ENCODE measurements around the gene RGS17. TPM values are rescaled to one million over a fixed set of nuclear protein-coding genes. Genes with fewer than 3 reads are reported as not detected.

Gene RGS17
- total RNA-seq, 4 donors from 2014 or later, result 0.55 to 0.79 TPM; not detected in 2

DNA sequence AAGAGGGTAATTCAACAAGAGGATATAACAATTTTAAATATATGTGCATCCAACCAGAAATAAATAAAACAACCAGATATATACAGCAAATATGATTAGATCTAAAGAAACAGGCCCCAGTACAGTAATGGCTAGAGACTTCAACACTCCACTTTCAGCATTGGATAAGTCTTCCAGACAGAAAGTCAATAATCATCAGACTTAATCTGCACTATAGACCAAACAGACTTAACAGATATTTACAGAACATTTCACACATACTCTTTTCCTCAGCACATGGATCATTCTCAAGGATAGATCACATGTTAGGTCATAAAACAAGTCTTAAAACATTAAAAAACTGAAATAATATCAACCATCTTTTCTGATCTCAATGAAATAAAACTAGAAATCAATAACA is 65.9 kb downstream of the RGS17 start:
- no peak for TF ChIP-seq POLR2A (IDR thresholded peaks at IDR 0.05)
- no peak for TF ChIP-seq EP300 (IDR thresholded peaks at IDR 0.05; ENCODE audit: low read depth)
- TF ChIP-seq, protein P1, sequence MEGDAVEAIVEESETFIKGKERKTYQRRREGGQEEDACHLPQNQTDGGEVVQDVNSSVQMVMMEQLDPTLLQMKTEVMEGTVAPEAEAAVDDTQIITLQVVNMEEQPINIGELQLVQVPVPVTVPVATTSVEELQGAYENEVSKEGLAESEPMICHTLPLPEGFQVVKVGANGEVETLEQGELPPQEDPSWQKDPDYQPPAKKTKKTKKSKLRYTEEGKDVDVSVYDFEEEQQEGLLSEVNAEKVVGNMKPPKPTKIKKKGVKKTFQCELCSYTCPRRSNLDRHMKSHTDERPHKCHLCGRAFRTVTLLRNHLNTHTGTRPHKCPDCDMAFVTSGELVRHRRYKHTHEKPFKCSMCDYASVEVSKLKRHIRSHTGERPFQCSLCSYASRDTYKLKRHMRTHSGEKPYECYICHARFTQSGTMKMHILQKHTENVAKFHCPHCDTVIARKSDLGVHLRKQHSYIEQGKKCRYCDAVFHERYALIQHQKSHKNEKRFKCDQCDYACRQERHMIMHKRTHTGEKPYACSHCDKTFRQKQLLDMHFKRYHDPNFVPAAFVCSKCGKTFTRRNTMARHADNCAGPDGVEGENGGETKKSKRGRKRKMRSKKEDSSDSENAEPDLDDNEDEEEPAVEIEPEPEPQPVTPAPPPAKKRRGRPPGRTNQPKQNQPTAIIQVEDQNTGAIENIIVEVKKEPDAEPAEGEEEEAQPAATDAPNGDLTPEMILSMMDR (IDR thresholded peaks at IDR 0.05), result no peak
- no peak for TF ChIP-seq POLR2AphosphoS5 (IDR thresholded peaks at IDR 0.05)
- in situ Hi-C loops (cut with MboI; ENCODE audit: low pct_ligation_motif_present in 1 of 4, low pct_unique_long_range_greater_than_20kb in 1 of 4, low sequenced_read_pairs in 3 of 4), result no loop called here

DNA sequence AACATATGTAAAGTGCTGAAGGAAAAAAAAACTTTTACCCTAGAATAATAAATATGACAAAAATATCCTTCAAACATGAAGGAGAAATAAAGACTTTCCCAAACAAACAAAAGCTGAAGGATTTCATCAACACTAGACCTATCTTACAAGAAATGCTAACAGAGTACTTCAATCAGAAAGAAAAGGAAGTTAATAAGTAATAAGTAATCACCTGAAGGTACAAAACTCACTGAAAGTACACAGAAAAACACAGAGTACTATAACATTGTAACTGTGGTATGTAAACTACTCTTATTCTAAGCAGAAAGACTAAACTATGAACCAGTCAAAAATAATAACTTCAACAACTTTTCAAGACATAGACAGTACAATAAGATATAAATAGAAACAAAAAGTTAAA is 67.1 kb downstream of the RGS17 start:
- no peaks in the 10 kb centered on the region for H3K4me1 ChIP-seq
- intact Hi-C loops (cut with DNase I; ENCODE audit: low total_unique reads), result no loop called here

More for the DNA sequence above, 65.9 kb downstream of the RGS17 start:
- Histone ChIP-seq H3K4me3 (no peak overlapping the region), H3K36me3 (no peaks in the 10 kb centered on the region), H3K27me3 (no peaks in the 10 kb centered on the region), H3K4me1 (no peaks in the 10 kb centered on the region), H3K27ac (no peak overlapping the region), H3K9me3 (peaks cover 0 to 3% of the 10 kb centered on the region in 2 donors)
- intact Hi-C loops (cut with DNase I; ENCODE audit: low total_unique reads), result no loop called here
- no peak for DNase-seq

DNA sequence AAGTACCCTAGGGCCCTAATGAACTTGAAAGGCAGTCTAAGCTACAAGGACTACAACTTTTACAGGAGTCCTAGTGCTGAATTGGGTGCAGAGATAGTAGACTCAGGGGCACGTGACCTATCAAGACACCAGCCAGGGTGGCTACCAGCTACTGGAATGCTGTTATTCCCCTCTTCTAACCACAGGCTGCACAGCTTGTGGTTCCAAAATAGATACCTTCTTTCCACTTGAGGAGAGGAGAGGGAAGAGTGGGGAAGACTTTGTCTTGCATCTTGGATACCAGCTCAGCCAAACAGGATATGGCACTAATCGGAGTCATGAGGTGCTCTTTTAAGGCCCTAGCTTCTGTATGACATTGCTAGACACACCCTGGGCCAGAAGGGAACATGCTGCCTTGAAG is 68.6 kb downstream of the RGS17 start:
- Histone ChIP-seq H3K27me3 (no peaks in the 10 kb centered on the region), H3K4me1 (no peaks in the 10 kb centered on the region), H3K9me3 (peaks cover 0 to 3% of the 10 kb centered on the region in 2 donors), H3K36me3 (no peaks in the 10 kb centered on the region), H3K27ac (no peak overlapping the region), H3K4me3 (no peak overlapping the region)
- in situ Hi-C loops (cut with MboI; ENCODE audit: low pct_ligation_motif_present in 1 of 4, low pct_unique_long_range_greater_than_20kb in 1 of 4, low sequenced_read_pairs in 3 of 4), result no loop called here
- DNase-seq, result no peak
- intact Hi-C loops (cut with DNase I; ENCODE audit: low total_unique reads), result no loop called here
- 98 to 100% methylated on average over 1 to 2 of the region's 2 CpGs for WGBS, 2 donors (ENCODE audit: low coverage in 1 of 2)
- no peak for TF ChIP-seq POLR2AphosphoS5 (IDR thresholded peaks at IDR 0.05)
- TF ChIP-seq, protein P1 (IDR thresholded peaks at IDR 0.05), result no peak
- TF ChIP-seq EP300 (IDR thresholded peaks at IDR 0.05; ENCODE audit: low read depth), result no peak
- no peak for TF ChIP-seq POLR2A (IDR thresholded peaks at IDR 0.05)

More for the DNA sequence above, 67.1 kb downstream of the RGS17 start:
- Histone ChIP-seq H3K9me3 (peaks cover 0 to 3% of the 10 kb centered on the region in 2 donors), H3K4me3 (no peak overlapping the region), H3K36me3 (no peaks in the 10 kb centered on the region), H3K27ac (no peak overlapping the region), H3K27me3 (no peaks in the 10 kb centered on the region)
- TF ChIP-seq POLR2AphosphoS5 (IDR thresholded peaks at IDR 0.05), result no peak
- no peak for TF ChIP-seq EP300 (IDR thresholded peaks at IDR 0.05; ENCODE audit: low read depth)
- no peak for TF ChIP-seq POLR2A (IDR thresholded peaks at IDR 0.05)
- DNase-seq, result no peak
- in situ Hi-C loops (cut with MboI; ENCODE audit: low pct_ligation_motif_present in 1 of 4, low pct_unique_long_range_greater_than_20kb in 1 of 4, low sequenced_read_pairs in 3 of 4), result no loop called here

DNA sequence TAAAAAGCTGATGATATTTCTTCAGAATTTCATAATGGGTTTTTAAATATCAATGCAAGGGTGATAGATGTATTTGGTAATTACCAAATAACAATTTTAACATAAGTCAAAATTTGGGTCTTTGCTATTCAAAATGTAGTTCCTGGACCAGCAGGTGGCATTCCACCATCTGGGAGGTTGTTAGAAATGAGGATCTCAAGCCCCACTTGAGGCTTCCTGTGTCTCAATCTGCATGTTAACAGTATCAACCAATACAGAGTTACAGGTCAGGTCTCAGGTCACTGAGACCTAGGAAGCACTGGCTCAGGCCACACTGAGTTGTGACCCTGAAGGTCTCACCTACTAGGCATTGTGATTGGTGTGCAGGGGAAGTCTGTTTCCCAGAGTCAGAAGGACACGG is 71.3 kb downstream of the RGS17 start:
- H3K4me3 ChIP-seq, result no peak overlapping the region
- intact Hi-C loops (cut with DNase I; ENCODE audit: low total_unique reads), result no loop called here
- no peaks in the 10 kb centered on the region for H3K27me3 ChIP-seq
- no peaks in the 10 kb centered on the region for H3K4me1 ChIP-seq
- no peaks in the 10 kb centered on the region for H3K36me3 ChIP-seq
- no peak for DNase-seq
- TF ChIP-seq POLR2A (IDR thresholded peaks at IDR 0.05) (no peak), POLR2AphosphoS5 (IDR thresholded peaks at IDR 0.05) (no peak), EP300 (IDR thresholded peaks at IDR 0.05; ENCODE audit: low read depth) (no peak)
- TF ChIP-seq, protein P1 (IDR thresholded peaks at IDR 0.05), result no peak
- WGBS, 2 donors (ENCODE audit: low coverage in 1 of 2), result 83% methylated on average over 1 of the region's 1 CpG; no CpG with 5 or more reads in 1 of the 2 donors
- peaks cover 0 to 3% of the 10 kb centered on the region in 2 donors for H3K9me3 ChIP-seq
- no peak overlapping the region for H3K27ac ChIP-seq
- in situ Hi-C loops (cut with MboI; ENCODE audit: low pct_ligation_motif_present in 1 of 4, low pct_unique_long_range_greater_than_20kb in 1 of 4, low sequenced_read_pairs in 3 of 4), result no loop called here

DNA sequence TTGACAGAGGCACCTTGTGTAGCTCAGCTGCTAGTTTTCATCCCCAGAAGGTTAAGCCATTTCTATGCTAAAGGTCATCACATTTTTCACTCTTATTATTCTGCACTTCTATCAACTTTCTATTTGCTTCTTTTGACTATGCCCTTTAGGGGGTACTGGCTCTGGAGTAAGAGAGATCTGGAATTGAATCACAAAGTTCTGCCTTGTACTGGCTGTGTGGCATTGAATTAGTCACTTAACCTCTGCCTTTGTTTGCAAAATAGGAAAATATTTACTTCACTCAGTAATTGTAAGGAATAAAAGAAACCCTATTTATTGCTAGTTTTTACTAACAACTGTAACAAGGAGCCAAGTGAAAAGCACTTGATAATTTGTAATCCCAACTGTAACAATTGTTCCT is 71.8 kb downstream of the RGS17 start:
- DNase-seq, result no peak
- in situ Hi-C loops (cut with MboI; ENCODE audit: low pct_ligation_motif_present in 1 of 4, low pct_unique_long_range_greater_than_20kb in 1 of 4, low sequenced_read_pairs in 3 of 4) (no loop called here), intact Hi-C loops (cut with DNase I; ENCODE audit: low total_unique reads) (no loop called here)
- Histone ChIP-seq H3K4me3 (no peak overlapping the region), H3K4me1 (no peaks in the 10 kb centered on the region), H3K9me3 (peaks cover 0 to 3% of the 10 kb centered on the region in 2 donors), H3K36me3 (no peaks in the 10 kb centered on the region), H3K27ac (no peak overlapping the region), H3K27me3 (no peaks in the 10 kb centered on the region)
- TF ChIP-seq EP300 (IDR thresholded peaks at IDR 0.05; ENCODE audit: low read depth) (no peak), POLR2A (IDR thresholded peaks at IDR 0.05) (no peak), POLR2AphosphoS5 (IDR thresholded peaks at IDR 0.05) (no peak)
- TF ChIP-seq, protein P1 (IDR thresholded peaks at IDR 0.05), result no peak

Data from transverse colon (tissue), 4 donors.